MCF 10A (cell line): ENCODE data around the gene RCAN1. TPM values are rescaled to one million over a fixed set of nuclear protein-coding genes. Genes with fewer than 3 reads are reported as not detected.

Source experiments
- BruUV-seq: library from RNA; stranded (reverse); fragments of 400-500 nt; replicated peaks from 2 replicates; lab custom pipeline; 2021; lab: Mats Ljungman, UMichigan
- CTCF ChIA-PET: fragments of 300-600 bp; sonication (Branson Sonifier 250); formaldehyde crosslinking; extraction: SDS; loops from one replicate; lab custom pipeline; 2021; ENCODE audit warnings: antibody characterized with exemption, inconsistent platforms; lab: Yijun Ruan, JAX
- POLR2A ChIA-PET: fragments of 300-600, 350-650 bp; sonication (Branson Sonifier 250); formaldehyde crosslinking; extraction: SDS; loops from one replicate; lab custom pipeline; 2020; ENCODE audit warnings: antibody characterized with exemption, inconsistent platforms; lab: Yijun Ruan, JAX
- DNase-seq: peaks from one replicate; pipeline ENCODE4 v3.0.0-alpha.2; 2018; ENCODE audit not compliant: unreplicated experiment
- H3K27ac Mint-ChIP-seq: one replicate; pipeline ENCODE4 v1.8.0; 2022; ENCODE audit warnings: mild to moderate bottlenecking, low read depth, mixed read lengths; ENCODE audit not compliant: unreplicated experiment
- H3K27me3 Mint-ChIP-seq: one replicate; pipeline ENCODE4 v1.8.0; 2022; ENCODE audit warnings: mixed read lengths; ENCODE audit not compliant: insufficient read depth, unreplicated experiment
- H3K36me3 Mint-ChIP-seq: one replicate; pipeline ENCODE4 v1.8.0; 2022; ENCODE audit warnings: mild to moderate bottlenecking, moderate library complexity, mixed read lengths; ENCODE audit not compliant: insufficient read depth, unreplicated experiment
- H3K4me1 Mint-ChIP-seq: one replicate; pipeline ENCODE4 v1.8.0; 2022; ENCODE audit warnings: mixed read lengths; ENCODE audit not compliant: insufficient read depth, unreplicated experiment
- H3K4me3 Mint-ChIP-seq: one replicate; pipeline ENCODE4 v1.8.0; 2022; ENCODE audit warnings: mild to moderate bottlenecking, moderate library complexity, mixed read lengths; ENCODE audit not compliant: unreplicated experiment
- H3K9me3 Mint-ChIP-seq: one replicate; pipeline ENCODE4 v1.8.0; 2022; ENCODE audit warnings: mixed read lengths; ENCODE audit not compliant: unreplicated experiment
- CTCF ChIP-seq: fragments of 200-600 bp; IDR thresholded peaks from one replicate; pipeline ENCODE4 v1.8.0; 2022; ENCODE audit warnings: antibody characterized with exemption, mild to moderate bottlenecking; ENCODE audit not compliant: unreplicated experiment
- intact Hi-C: fragments of 100-400 bp; cut with micrococcal nuclease; formaldehyde crosslinking; loops from 2 replicates; pipeline ENCODE4 v1.14.1; 2022
- total RNA-seq: library from RNA; stranded (reverse); gene quantifications from 2 replicates; pipeline ENCODE4 v1.2.3, GENCODE V29; 2022

Gene RCAN1
- total RNA-seq, 1 experiment from 2014 or later, result 11.9 TPM

GRCh38 chr21:34589511-34590282 is 25.2 kb downstream of the RCAN1 start:
- POLR2A ChIA-PET, result no interaction called here
- no peak for DNase-seq
- no peaks in the 10 kb centered on the region for H3K4me1 Mint-ChIP-seq
- BruUV-seq, result no TSS peak
- H3K36me3 Mint-ChIP-seq, result peaks cover 6% of the 10 kb centered on the region
- H3K27ac Mint-ChIP-seq, result no peak overlapping the region
- H3K27me3 Mint-ChIP-seq, result no peaks in the 10 kb centered on the region
- intact Hi-C loops, result no loop called here
- no peak overlapping the region for H3K4me3 Mint-ChIP-seq
- TF ChIP-seq CTCF, result no peak
- no peaks in the 10 kb centered on the region for H3K9me3 Mint-ChIP-seq
- CTCF ChIA-PET, result interaction anchor here (0.7 kb wide), 1 partner anchor 30 kb away, joined by 3 read pairs; no protein-coding TSS in a partner anchor

DNA sequence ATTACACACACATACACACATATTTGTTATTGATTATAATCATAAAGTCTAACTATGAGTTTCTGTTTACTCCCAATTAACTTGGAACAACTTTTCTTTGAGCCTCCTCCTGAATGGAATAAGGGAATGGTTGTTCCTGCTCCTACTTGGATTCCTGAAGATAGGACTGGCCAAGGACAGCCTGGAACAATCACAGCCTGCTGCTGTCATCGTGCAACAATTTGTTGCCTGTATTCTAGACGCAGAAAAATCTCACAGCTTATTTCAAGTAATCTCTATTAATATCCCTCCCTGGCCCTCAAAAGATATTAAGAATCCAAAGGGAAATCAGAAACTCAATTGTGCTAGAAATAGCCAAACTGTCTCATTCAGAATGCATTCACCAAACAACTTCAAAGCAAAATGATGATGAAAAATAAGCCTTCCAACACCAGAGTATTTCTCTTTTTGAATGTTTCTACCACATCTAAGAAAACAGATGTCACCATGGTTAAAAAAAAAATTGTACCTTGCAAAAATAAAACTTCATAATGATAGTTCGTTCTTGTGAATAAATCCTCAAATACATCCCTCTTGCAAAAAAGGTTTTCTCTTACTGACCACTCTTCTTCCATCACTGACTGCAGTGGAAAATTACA is 30.9 kb downstream of the RCAN1 start:
- Mint-ChIP-seq H3K36me3 (peaks cover 6% of the 10 kb centered on the region), H3K27me3 (no peaks in the 10 kb centered on the region), H3K4me3 (no peak overlapping the region), H3K4me1 (peaks cover 11% of the 10 kb centered on the region), H3K27ac (no peak overlapping the region), H3K9me3 (no peaks in the 10 kb centered on the region)
- intact Hi-C loops, result no loop called here
- no peak for TF ChIP-seq CTCF
- no peak for DNase-seq
- BruUV-seq, result no TSS peak
- ChIA-PET CTCF (no interaction called here), POLR2A (no interaction called here)

GRCh38 chr21:34582506-34583150 is 32.3 kb downstream of the RCAN1 start:
- ChIA-PET POLR2A (interaction anchor here (0.7 to 1.2 kb wide), 2 partner anchors 15 to 56 kb away, joined by 3 read pairs; no protein-coding TSS in a partner anchor), CTCF (interaction anchor here (0.6 to 1.4 kb wide), 5 partner anchors 14 to 297 kb away, joined by 3 to 8 read pairs (median 5); no protein-coding TSS in a partner anchor)
- peak; percentile 36 for TF ChIP-seq CTCF
- no peaks in the 10 kb centered on the region for H3K27me3 Mint-ChIP-seq
- H3K4me3 Mint-ChIP-seq, result no peak overlapping the region
- H3K36me3 Mint-ChIP-seq, result peaks cover 6% of the 10 kb centered on the region
- no TSS peak for BruUV-seq
- H3K27ac Mint-ChIP-seq, result no peak overlapping the region
- intact Hi-C loops, result no loop called here
- DNase-seq, result peak; percentile 48
- no peaks in the 10 kb centered on the region for H3K9me3 Mint-ChIP-seq
- H3K4me1 Mint-ChIP-seq, result peaks cover 11% of the 10 kb centered on the region

GRCh38 chr21:34580181-34580700 is 34.7 kb downstream of the RCAN1 start:
- ChIA-PET CTCF (no interaction called here), POLR2A (interaction anchor here (1.3 kb wide), 1 partner anchor 9 kb away, joined by 3 read pairs; no protein-coding TSS in a partner anchor)
- BruUV-seq, result no TSS peak
- Mint-ChIP-seq H3K27me3 (no peaks in the 10 kb centered on the region), H3K36me3 (no peaks in the 10 kb centered on the region), H3K4me3 (no peak overlapping the region), H3K27ac (no peak overlapping the region), H3K9me3 (no peaks in the 10 kb centered on the region), H3K4me1 (peaks cover 11% of the 10 kb centered on the region)
- no peak for DNase-seq
- TF ChIP-seq CTCF, result no peak
- intact Hi-C loops, result no loop called here
